ENCODE results near the gene OR52I1. TPM values are rescaled to one million over a fixed set of nuclear protein-coding genes. Genes with fewer than 3 reads are reported as not detected.

Gene OR52I1
- total RNA-seq, 1 donor from 2014 or later: not detected

GRCh38 chr11:4607096-4607495 is 13.3 kb downstream of the OR52I1 start:
- H3K4me3 ChIP-seq (ENCODE audit: insufficient read depth, low read depth, low read length): peak overlapping the region; percentile 68
- peak overlapping the region; percentile 34 for H3K27ac Mint-ChIP-seq (ENCODE audit: unreplicated experiment)
- H3K27me3 ChIP-seq (ENCODE audit: insufficient read depth, low read length): no peaks in the 10 kb centered on the region
- peak overlapping the region; percentile 81 for H2AFZ ChIP-seq (ENCODE audit: low read depth, low read length)
- H3K9me3 Mint-ChIP-seq (ENCODE audit: unreplicated experiment): no peaks in the 10 kb centered on the region
- no peaks in the 10 kb centered on the region for H4K20me1 ChIP-seq (ENCODE audit: insufficient read depth, low read length)
- peaks cover 7% of the 10 kb centered on the region for H3K4me1 ChIP-seq (ENCODE audit: insufficient read depth, low read length)
- peak; percentile 20 for DNase-seq (ENCODE audit: low read depth)
- FAIRE-seq: peak; percentile 47
- no peaks in the 10 kb centered on the region for H3K79me2 ChIP-seq (ENCODE audit: insufficient read depth, low read length)
- H3K27ac ChIP-seq (ENCODE audit: low read depth, low read length): no peak overlapping the region
- H3K4me2 ChIP-seq (ENCODE audit: low read length): peak overlapping the region; percentile 80
- peaks cover 10% of the 10 kb centered on the region for H3K36me3 Mint-ChIP-seq (ENCODE audit: low read depth, unreplicated experiment)
- peak overlapping the region; percentile 97 for H3K4me3 Mint-ChIP-seq (ENCODE audit: unreplicated experiment)
- H3K27me3 Mint-ChIP-seq (ENCODE audit: low read depth, unreplicated experiment): no peaks in the 10 kb centered on the region
- H3K36me3 ChIP-seq (ENCODE audit: insufficient read depth, low read length): no peaks in the 10 kb centered on the region
- peaks cover 4% of the 10 kb centered on the region for H3K4me1 Mint-ChIP-seq (ENCODE audit: low read depth, unreplicated experiment)
- no peak for TF ChIP-seq CTCF (IDR thresholded peaks at IDR 0.05; ENCODE audit: insufficient read depth, low read depth, low read length)
- TF ChIP-seq EZH2 (IDR thresholded peaks at IDR 0.05; ENCODE audit: insufficient read depth, low read length): no peak
- peak overlapping the region; percentile 88 for H3K9ac ChIP-seq (ENCODE audit: low read length)
- no peaks in the 10 kb centered on the region for H3K9me3 ChIP-seq (ENCODE audit: insufficient read depth, low read depth, low read length)

GRCh38 chr11:4607781-4608666 is 14.2 kb downstream of the OR52I1 start, which contains the start of gene TRIM68:
TRIM68 (minus strand) TSS chr11:4608231; CDS start chr11:4605504, 2,727 bp downstream.
- H3K27me3 Mint-ChIP-seq (ENCODE audit: low read depth, unreplicated experiment): no peaks in the 10 kb centered on the region
- Histone ChIP-seq H3K4me2 (ENCODE audit: low read length) (peak within 1 kb of the TSS; percentile 80), H3K27me3 (ENCODE audit: insufficient read depth, low read length) (no peaks in the 10 kb centered on the region), H3K9me3 (ENCODE audit: insufficient read depth, low read depth, low read length) (no peaks in the 10 kb centered on the region), H4K20me1 (ENCODE audit: insufficient read depth, low read length) (no peaks in the 10 kb centered on the region), H3K4me3 (ENCODE audit: insufficient read depth, low read depth, low read length) (peak within 1 kb of the TSS; percentile 68), H3K9ac (ENCODE audit: low read length) (peak within 1 kb of the TSS; percentile 88), H3K36me3 (ENCODE audit: insufficient read depth, low read length) (no peaks in the 10 kb centered on the region), H3K79me2 (ENCODE audit: insufficient read depth, low read length) (no peaks in the 10 kb centered on the region), H3K27ac (ENCODE audit: low read depth, low read length) (peak within 1 kb of the TSS; percentile 85), H3K4me1 (ENCODE audit: insufficient read depth, low read length) (peaks cover 7% of the 10 kb centered on the region), H2AFZ (ENCODE audit: low read depth, low read length) (peak within 1 kb of the TSS; percentile 81)
- peak within 1 kb of the TSS; percentile 34 for H3K27ac Mint-ChIP-seq (ENCODE audit: unreplicated experiment)
- TF ChIP-seq CTCF (IDR thresholded peaks at IDR 0.05; ENCODE audit: insufficient read depth, low read depth, low read length) (no peak), EZH2 (IDR thresholded peaks at IDR 0.05; ENCODE audit: insufficient read depth, low read length) (no peak)
- peak; percentile 91 for DNase-seq (ENCODE audit: low read depth)
- FAIRE-seq: no peak
- peak within 1 kb of the TSS; percentile 97 for H3K4me3 Mint-ChIP-seq (ENCODE audit: unreplicated experiment)
- peaks cover 4% of the 10 kb centered on the region for H3K4me1 Mint-ChIP-seq (ENCODE audit: low read depth, unreplicated experiment)
- no peaks in the 10 kb centered on the region for H3K9me3 Mint-ChIP-seq (ENCODE audit: unreplicated experiment)
- peaks cover 10% of the 10 kb centered on the region for H3K36me3 Mint-ChIP-seq (ENCODE audit: low read depth, unreplicated experiment)

Measured in astrocyte (in vitro differentiated cells and primary cell).